SK-N-SH (cell line): ENCODE measurements around the gene NFIA. TPM values are rescaled to one million over a fixed set of nuclear protein-coding genes. Genes with fewer than 3 reads are reported as not detected.

Source experiments
- CTCF ChIA-PET: fragments of 300-600, 350-600 bp; formaldehyde crosslinking; extraction: SDS; loops from one replicate; lab custom pipeline; 2021; lab: Yijun Ruan, JAX
- POLR2A ChIA-PET: fragments of 350-600 bp; sonication (Branson Sonifier 250); formaldehyde crosslinking; extraction: SDS; loops from one replicate; lab custom pipeline; 2020; ENCODE audit warnings: antibody characterized with exemption, inconsistent platforms; lab: Yijun Ruan, JAX
- DNase-seq: peaks from one replicate; pipeline ENCODE4 v3.0.0; 2012
- H2AFZ ChIP-seq: fragments of 200-600 bp; sonication (generic); 2 replicates; pipeline ENCODE4 v1.8.1; 2016; ENCODE audit warnings: antibody characterized with exemption, mild to moderate bottlenecking, low read depth
- H3F3A ChIP-seq: fragments of 200-600 bp; sonication (generic); replicated peaks from 2 replicates; pipeline ENCODE3; 2016; ENCODE audit warnings: antibody characterized with exemption, mild to moderate bottlenecking; ENCODE audit not compliant: insufficient read depth
- H3K27ac ChIP-seq, 2 experiments: fragments of 200-500 bp in 1 of 2; fragments of 200-600 bp in 1 of 2; sonication (Bioruptor generic) in 1 of 2; sonication (generic), shearing (Covaris generic) in 1 of 2; 2 replicates each; pipeline versions ENCODE4 v1.5.1 to v1.6.1; 2014 to 2016; ENCODE audit warnings: low read depth in 2 of 2, inconsistent platforms in 1 of 2, low read length in 1 of 2, mild to moderate bottlenecking in 1 of 2, mixed read lengths in 1 of 2
- H3K27me3 ChIP-seq: fragments of 200-600 bp; sonication (generic), shearing (Covaris generic); 2 replicates; pipeline ENCODE4 v1.6.1; 2016; ENCODE audit warnings: mixed run types; ENCODE audit not compliant: insufficient read depth
- H3K36me3 ChIP-seq, 2 experiments: fragments of 200-500 bp in 1 of 2; fragments of 200-600 bp in 1 of 2; sonication (Bioruptor generic) in 1 of 2; sonication (generic) in 1 of 2; replicated peaks in 1 of 2; 2 replicates each; pipeline versions ENCODE3 to v1.5.1; 2014 to 2016; ENCODE audit warnings: low read length in 1 of 2, mild to moderate bottlenecking in 1 of 2; ENCODE audit not compliant: insufficient read depth in 2 of 2, control insufficient read depth in 1 of 2
- H3K4me1 ChIP-seq, 2 experiments: fragments of 200-500 bp in 1 of 2; fragments of 200-600 bp in 1 of 2; sonication (Bioruptor generic) in 1 of 2; sonication (generic), shearing (Covaris generic) in 1 of 2; 2 replicates each; pipeline versions ENCODE4 v1.5.1 to v1.6.1; 2014 to 2016; ENCODE audit warnings: low read depth in 1 of 2, low read length in 1 of 2, mixed run types in 1 of 2; ENCODE audit not compliant: insufficient read depth in 2 of 2, control insufficient read depth in 1 of 2
- H3K4me2 ChIP-seq: fragments of 200-600 bp; sonication (generic), shearing (Covaris generic); 2 replicates; pipeline ENCODE4 v1.6.1; 2017; ENCODE audit warnings: mixed run types
- H3K4me3 ChIP-seq, 2 experiments: fragments of 200-500 bp in 1 of 2; fragments of 200-600 bp in 1 of 2; sonication (Bioruptor generic) in 1 of 2; sonication (generic), shearing (Covaris generic) in 1 of 2; 2 replicates each; pipeline versions ENCODE4 v1.5.1 to v1.8.1; 2014 to 2016; ENCODE audit warnings: low read depth in 2 of 2, inconsistent platforms in 1 of 2, low read length in 1 of 2, mild to moderate bottlenecking in 1 of 2, mixed read lengths in 1 of 2, moderate library complexity in 1 of 2
- H3K79me2 ChIP-seq: fragments of 200-600 bp; sonication (generic); 2 replicates; pipeline ENCODE4 v1.8.1; 2017; ENCODE audit warnings: mild to moderate bottlenecking; ENCODE audit not compliant: insufficient read depth
- H3K9ac ChIP-seq: fragments of 200-600 bp; sonication (generic); 2 replicates; pipeline ENCODE4 v1.6.1; 2017; ENCODE audit warnings: mixed run types
- H3K9me2 ChIP-seq: fragments of 200-600 bp; sonication (generic); 2 replicates; pipeline ENCODE4 v1.6.1; 2017; ENCODE audit warnings: mixed run types
- H3K9me3 ChIP-seq: fragments of 200-600 bp; sonication (generic); 2 replicates; pipeline ENCODE4 v1.6.1; 2017; ENCODE audit warnings: mixed run types, mild to moderate bottlenecking, moderate library complexity
- H4K20me1 ChIP-seq: fragments of 200-600 bp; sonication (generic); 2 replicates; pipeline ENCODE4 v1.6.1; 2017; ENCODE audit warnings: mild to moderate bottlenecking, mixed run types; ENCODE audit not compliant: insufficient read depth
- CHD2 ChIP-seq: fragments of 150-350 bp; IDR thresholded peaks from 2 replicates; pipeline ENCODE4 v1.6.1; 2018; ENCODE audit warnings: low read length; ENCODE audit not compliant: partially characterized antibody
- CTCF ChIP-seq: fragments of 200-600 bp; sonication (generic); IDR thresholded peaks from 2 replicates; pipeline ENCODE4 v1.6.1; 2017; ENCODE audit warnings: antibody characterized with exemption, mild to moderate bottlenecking, moderate library complexity
- ELF1 ChIP-seq: IDR thresholded peaks from 2 replicates; pipeline ENCODE4 v1.4.0; 2012
- EP300 ChIP-seq, 2 experiments: IDR thresholded peaks; 2 replicates each; pipeline versions ENCODE4 v1.4.0 to v1.6.1; 2012; ENCODE audit warnings: borderline replicate concordance in 1 of 2, low read depth in 1 of 2, low read length in 1 of 2
- FOXJ3 ChIP-seq: sonication (generic); formaldehyde crosslinking; IDR thresholded peaks from 2 replicates; pipeline ENCODE4 v1.5.1; 2020; ENCODE audit warnings: mild to moderate bottlenecking, missing genetic modification reagents
- FOXM1 ChIP-seq: IDR thresholded peaks from 2 replicates; pipeline ENCODE4 v1.4.0; 2012; ENCODE audit warnings: low read depth, mild to moderate bottlenecking
- IRF3 ChIP-seq: fragments of 150-350 bp; IDR thresholded peaks from 2 replicates; pipeline ENCODE4 v1.6.1; 2016; ENCODE audit warnings: mild to moderate bottlenecking, low read depth, low read length
- MAX ChIP-seq: IDR thresholded peaks from 2 replicates; pipeline ENCODE4 v1.4.0; 2012; ENCODE audit warnings: low read depth
- NRF1 ChIP-seq: IDR thresholded peaks from 2 replicates; pipeline ENCODE4 v1.6.1; 2012; ENCODE audit warnings: low read depth, mild to moderate bottlenecking, low read length
- PBX3 ChIP-seq: IDR thresholded peaks from 2 replicates; pipeline ENCODE4; 2012
- RAD21 ChIP-seq: IDR thresholded peaks from 2 replicates; pipeline ENCODE4 v1.6.1; 2012; ENCODE audit warnings: mild to moderate bottlenecking, low read length
- RCOR1 ChIP-seq: fragments of 150-350 bp; IDR thresholded peaks from 2 replicates; pipeline ENCODE4 v1.6.1; 2017; ENCODE audit warnings: antibody characterized with exemption, low read length
- REST ChIP-seq: IDR thresholded peaks from 2 replicates; pipeline ENCODE4 v1.6.1; 2012; ENCODE audit warnings: mild to moderate bottlenecking, low read depth, low read length, moderate library complexity
- SIN3A ChIP-seq: IDR thresholded peaks from 2 replicates; pipeline ENCODE4 v1.6.1; 2012; ENCODE audit warnings: low read depth, mild to moderate bottlenecking, low read length, moderate library complexity, borderline replicate concordance
- SMC3 ChIP-seq: IDR thresholded peaks from 2 replicates; pipeline ENCODE4 v1.6.1; 2012; ENCODE audit warnings: low read depth, low read length, improper control_type of control experiment
- TAF1 ChIP-seq: IDR thresholded peaks from 2 replicates; pipeline ENCODE4 v1.6.1; 2012; ENCODE audit warnings: low read depth, mild to moderate bottlenecking, low read length, moderate library complexity, borderline replicate concordance
- YY1 ChIP-seq: IDR thresholded peaks from 2 replicates; pipeline ENCODE4 v1.4.0; 2012; ENCODE audit warnings: low read depth, mild to moderate bottlenecking
- WGBS: methylation state at CpG from one replicate; pipeline ENCODE4 v1.1.6; 2017; ENCODE audit warnings: low lambda C conversion rate; 5-methylcytosine and 5-hydroxymethylcytosine counted together
- polyA plus RNA-seq, 3 experiments: library from polyadenylated mRNA; depleted of rRNA; stranded (reverse); fragments of >200 nt; gene quantifications; 2 replicates each; pipeline ENCODE4 v1.2.3, GENCODE V29; 2012

Gene NFIA
- polyA plus RNA-seq, 1 of the 3 experiments (the other 2 are of a cell fraction): 3.3 TPM

GRCh38 chr1:61047061-61047460, 35.3 kb upstream of the NFIA start:
- no peak for DNase-seq
- peaks cover 0 to 8% of the 10 kb centered on the region in 2 experiments; a peak in 2 of 4 replicates for H3K4me1 ChIP-seq
- no peak overlapping the region for H3K9ac ChIP-seq
- no peak overlapping the region for H2AFZ ChIP-seq
- no peaks in the 10 kb centered on the region for H4K20me1 ChIP-seq
- TF ChIP-seq REST (no peak), EP300 (IDR thresholded peaks at IDR 0.05; ENCODE audit: borderline replicate concordance in 1 of 2, low read depth in 1 of 2, low read length in 1 of 2) (no peak), YY1 (no peak), ELF1 (no peak), SIN3A (no peak)
- TF ChIP-seq, all 33 proteins: peak for 0
- Histone ChIP-seq H3K79me2 (no peaks in the 10 kb centered on the region), H3K9me2 (no peaks in the 10 kb centered on the region), H3K36me3 (no peaks in the 10 kb centered on the region), H3K27ac (no peak overlapping the region), H3K4me3 (no peak overlapping the region), H3K4me2 (no peak overlapping the region), H3K27me3 (no peaks in the 10 kb centered on the region), H3K9me3 (no peaks in the 10 kb centered on the region), H3F3A (no peaks in the 10 kb centered on the region)
- CTCF ChIA-PET: interaction anchor here (0.9 kb wide), 1 partner anchor 77 kb away, joined by 4 read pairs; no protein-coding TSS in a partner anchor
- WGBS: 93% methylated on average over 3 of the region's 3 CpGs
- POLR2A ChIA-PET: no interaction called here

GRCh38 chr1:61049850-61050540, 32.4 kb upstream of the NFIA start:
- Histone ChIP-seq H3F3A (no peaks in the 10 kb centered on the region), H3K27me3 (no peaks in the 10 kb centered on the region), H3K9me2 (no peaks in the 10 kb centered on the region), H3K4me1 (peaks cover 0 to 6% of the 10 kb centered on the region in 2 experiments; a peak in 2 of 4 replicates), H2AFZ (peak overlapping the region; percentile 96), H3K4me3 (peak overlapping the region; percentile 84 to 92), H3K9ac (peak overlapping the region; percentile 85), H4K20me1 (no peaks in the 10 kb centered on the region), H3K79me2 (no peaks in the 10 kb centered on the region), H3K4me2 (peak overlapping the region; percentile 92), H3K9me3 (no peaks in the 10 kb centered on the region), H3K27ac (peak overlapping the region; percentile 54 to 92)
- CTCF ChIA-PET: interaction anchor here (0.6 to 5.6 kb wide), 86 partner anchors 9 to 1086 kb away, joined by 3 to 43 read pairs (median 4); partner anchors contain the start of gene NFIA
- WGBS: 0% methylated on average over 19 of the region's 48 CpGs
- POLR2A ChIA-PET: interaction anchor here (0.6 to 2.1 kb wide), 11 partner anchors 10 to 769 kb away, joined by 3 to 14 read pairs (median 3); no protein-coding TSS in a partner anchor
- peak; percentile 91 for DNase-seq
- TF ChIP-seq FOXM1 (no peak), TAF1 (peak; percentile 17; the same call in 1 of the 2 replicates), IRF3 (0 out of 2 replicates have a peak, but pooled peaks have one; percentile 6), EP300 (IDR thresholded peaks at IDR 0.05; ENCODE audit: borderline replicate concordance in 1 of 2, low read depth in 1 of 2, low read length in 1 of 2) (no peak; a peak in 1 of 4 replicates), FOXJ3 (CRISPR knock-in tag) (peak; percentile 69), RAD21 (peak; percentile 81), CTCF (peak; percentile 94), PBX3 (no peak), NRF1 (no peak), SMC3 (peak; percentile 77), RCOR1 (peak; percentile 70), MAX (0 out of 2 replicates have a peak, but pooled peaks have one; percentile 15), CHD2 (peak; percentile 23)
- TF ChIP-seq, all 33 proteins: peak for 9
- H3K36me3 ChIP-seq: no peaks in the 10 kb centered on the region
